Brain pericyte (primary cell): Measurements from ENCODE around the gene CRYBB2.
"Not testable (repeated sequence)": the region's sequence is repeated elsewhere in the genome, so short reads cannot be mapped to it uniquely, and the experiment has no call there.

Experiments
- DNase-seq: peaks from one replicate; pipeline ENCODE4 v3.0.0-alpha.2; 2012; ENCODE audit warnings: low read depth, low spot score

Gene CRYBB2

DNA sequence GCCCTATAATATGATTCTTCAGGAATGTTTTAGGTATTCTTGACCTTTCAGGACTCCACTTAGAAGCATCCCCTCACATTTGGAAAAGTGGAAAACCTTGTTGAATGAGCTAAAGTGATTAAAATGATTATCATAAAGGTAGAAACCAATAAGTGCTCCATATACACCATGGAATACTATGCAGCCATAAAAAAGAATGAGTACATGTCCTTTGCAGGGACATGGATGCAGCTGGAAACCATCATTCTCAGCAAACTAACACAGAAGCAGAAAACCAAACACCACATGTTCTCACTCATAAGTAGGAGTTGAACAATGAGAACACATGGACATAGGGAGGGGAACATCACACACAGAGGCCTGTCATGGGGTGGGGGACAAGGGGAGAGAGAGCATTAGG lies 14.3 kb downstream of the CRYBB2 start:
- DNase-seq: not testable (repeated sequence)

- no peak for DNase-seq
Measured at GRCh38 chr22:25235547-25236290, 16.3 kb downstream of the CRYBB2 start.

DNA sequence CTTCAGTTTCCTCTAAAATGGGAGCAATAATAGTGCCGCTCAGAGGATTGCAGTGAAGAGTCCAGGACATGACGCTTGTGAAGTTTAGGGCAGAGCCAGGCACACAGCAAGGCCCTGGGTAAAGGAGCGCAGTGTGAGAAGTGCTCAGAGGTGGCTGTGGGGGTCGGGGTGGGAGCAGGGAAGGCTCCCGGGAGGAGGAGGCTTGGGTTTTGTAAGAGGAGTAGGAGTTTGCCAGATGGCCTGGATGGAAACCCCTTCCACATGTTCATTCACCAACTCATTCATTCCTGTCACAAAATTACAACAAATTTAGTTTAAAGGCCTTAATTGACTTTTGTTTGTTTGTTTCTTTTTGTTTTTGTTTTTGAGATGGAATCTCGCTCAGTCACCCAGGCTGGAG lies 17.0 kb downstream of the CRYBB2 start:
- DNase-seq: no peak

GRCh38 chr22:25237503-25237902 lies 18.1 kb downstream of the CRYBB2 start:
- DNase-seq: no peak

GRCh38 chr22:25238058-25238457 lies 18.6 kb downstream of the CRYBB2 start:
- DNase-seq: not testable (repeated sequence)

DNA sequence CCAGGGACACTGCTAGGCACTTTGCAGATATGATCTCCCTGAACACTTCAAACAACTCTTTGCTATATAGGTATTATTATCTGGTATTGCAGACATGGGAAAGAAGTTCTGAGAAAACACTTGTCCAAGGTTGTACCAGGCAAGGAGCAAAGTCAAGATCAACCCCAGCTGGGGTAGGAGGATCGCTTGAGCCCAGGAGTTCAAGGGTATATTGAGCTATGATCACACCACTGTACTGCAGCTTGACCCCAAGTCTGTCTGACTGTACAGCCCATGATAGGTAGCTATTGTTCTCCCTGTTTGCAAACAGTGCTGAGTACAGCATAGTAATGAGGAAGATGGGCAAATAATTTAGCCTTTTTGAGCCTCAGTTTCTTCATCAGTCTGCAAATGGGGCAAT lies 35.7 kb downstream of the CRYBB2 start:
- DNase-seq: not testable (repeated sequence)

- DNase-seq: not testable (repeated sequence)
Measured at GRCh38 chr22:25267567-25267966, 48.1 kb downstream of the CRYBB2 start.

- DNase-seq: not testable (repeated sequence)
Measured at GRCh38 chr22:25268902-25269301, 49.5 kb downstream of the CRYBB2 start.

DNA sequence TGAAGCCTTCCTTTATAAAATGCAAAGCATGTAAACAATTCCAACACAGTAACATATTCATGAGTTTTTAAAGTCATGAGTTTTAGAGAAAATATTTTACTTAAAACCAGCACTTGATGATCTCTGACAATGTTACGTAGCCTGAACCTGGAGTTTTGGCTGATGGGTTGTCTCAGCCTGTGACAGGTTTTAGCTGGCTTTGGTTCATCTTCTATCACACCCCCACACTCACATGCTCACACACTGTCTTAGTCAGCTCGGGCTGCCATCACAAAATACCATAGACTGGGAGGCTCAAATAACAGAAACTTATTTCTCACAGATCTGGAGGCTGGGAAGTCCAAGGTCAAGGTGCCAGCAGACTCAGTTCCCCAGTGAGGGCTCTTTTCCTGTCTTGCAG lies 50.6 kb downstream of the CRYBB2 start:
- DNase-seq: not testable (repeated sequence)

DNA sequence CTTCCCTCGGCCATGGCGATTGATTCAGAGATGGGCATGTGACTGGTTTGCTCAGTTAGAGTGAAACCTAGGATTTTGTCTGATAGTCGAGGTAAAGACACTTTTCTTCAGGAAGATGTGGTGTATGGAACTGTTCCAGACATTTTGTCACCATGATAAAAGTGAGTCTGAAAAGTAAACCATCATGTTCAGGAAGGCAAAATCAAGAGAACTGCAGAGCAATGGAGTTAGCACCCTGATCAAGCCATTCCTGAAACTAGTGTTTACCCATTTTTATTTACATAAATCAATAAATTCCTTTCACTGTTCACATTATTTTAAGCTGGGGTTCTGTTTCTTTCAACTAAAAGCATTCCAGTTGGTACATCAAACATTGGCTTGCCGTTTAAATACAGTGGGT lies 53.8 kb downstream of the CRYBB2 start:
- DNase-seq: not testable (repeated sequence)

DNA sequence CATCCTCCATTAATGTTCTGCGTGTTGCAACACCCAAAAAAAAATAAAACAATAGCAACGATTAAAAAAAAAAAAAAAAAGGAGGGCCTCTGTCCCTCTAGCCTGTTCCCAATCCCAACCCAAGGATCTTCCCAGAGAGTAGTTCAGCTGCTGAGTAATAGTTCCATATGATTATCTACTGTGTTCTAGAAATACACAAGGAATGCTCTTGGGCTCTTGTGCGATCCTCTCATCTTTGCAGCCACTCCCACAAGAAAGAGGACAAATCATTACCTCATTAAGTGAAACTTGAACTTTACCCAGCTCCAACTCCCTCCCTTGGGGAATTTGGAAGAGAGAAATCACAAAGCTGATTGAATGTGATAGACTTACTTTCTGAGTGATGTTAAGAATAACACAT lies 54.5 kb downstream of the CRYBB2 start:
- DNase-seq: not testable (repeated sequence)

DNA sequence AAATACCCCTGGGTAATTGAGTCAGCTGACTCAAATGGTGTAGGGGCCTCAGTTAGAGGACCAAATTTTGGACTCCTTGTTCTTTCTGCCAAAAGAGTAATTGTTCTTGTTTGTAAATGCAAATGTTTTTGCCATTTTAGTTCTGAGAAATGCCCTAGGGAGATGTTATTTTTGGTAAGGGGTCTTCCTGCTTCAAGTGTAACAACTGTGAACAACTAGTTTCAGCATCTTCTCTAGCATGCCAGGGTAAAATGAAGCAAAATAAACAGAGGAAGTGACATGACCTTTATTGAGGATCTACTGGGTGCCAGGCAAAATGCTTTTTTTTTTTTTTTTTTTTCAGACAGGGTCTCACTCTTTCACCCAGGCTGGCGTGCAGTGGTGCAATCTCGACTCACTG lies 60.7 kb downstream of the CRYBB2 start:
- DNase-seq: not testable (repeated sequence)
